IPS-20b (cell line): ENCODE data around the gene MCEMP1.

Experiments
- H3K27ac ChIP-seq: one replicate; pipeline ENCODE4 v1.5.1; 2013; ENCODE audit warnings: low read length
- H3K27me3 ChIP-seq: 2 replicates; pipeline ENCODE4 v1.6.1; 2013; ENCODE audit warnings: mild to moderate bottlenecking, low read length, inconsistent platforms; ENCODE audit not compliant: insufficient read depth
- H3K36me3 ChIP-seq: 2 replicates; pipeline ENCODE4 v1.6.1; 2013; ENCODE audit warnings: low read depth, mild to moderate bottlenecking, inconsistent platforms, low read length, moderate library complexity; ENCODE audit not compliant: insufficient read depth
- H3K4me1 ChIP-seq: 2 replicates; pipeline ENCODE4 v1.6.1; 2013; ENCODE audit warnings: mild to moderate bottlenecking, control low read depth, inconsistent platforms, low read length, moderate library complexity; ENCODE audit not compliant: insufficient read depth
- H3K4me3 ChIP-seq: 2 replicates; pipeline ENCODE4 v1.5.1; 2013; ENCODE audit warnings: mild to moderate bottlenecking, low read length, inconsistent platforms
- H3K9ac ChIP-seq: 2 replicates; pipeline ENCODE4 v1.6.1; 2013; ENCODE audit warnings: low read depth, mild to moderate bottlenecking, inconsistent platforms, low read length, moderate library complexity
- H3K9me3 ChIP-seq: 2 replicates; pipeline ENCODE4 v1.6.1; 2013; ENCODE audit warnings: mild to moderate bottlenecking, low read depth, low read length, inconsistent platforms; ENCODE audit not compliant: insufficient read depth

MCEMP1 gene

GRCh38 chr19:7691497-7691896 is 14.6 kb downstream of the MCEMP1 start:
- no peaks in the 10 kb centered on the region for H3K36me3 ChIP-seq

GRCh38 chr19:7692417-7693088 is 15.7 kb downstream of the MCEMP1 start:
- no peaks in the 10 kb centered on the region for H3K9me3 ChIP-seq
- H3K36me3 ChIP-seq = no peaks in the 10 kb centered on the region
- peaks cover 7% of the 10 kb centered on the region for H3K27me3 ChIP-seq
- no peak overlapping the region for H3K9ac ChIP-seq
- no peaks in the 10 kb centered on the region; the same call in 1 of the 2 replicates for H3K4me1 ChIP-seq
- H3K4me3 ChIP-seq = no peak overlapping the region
- H3K27ac ChIP-seq = no peak overlapping the region

More at GRCh38 chr19:7691497-7691896, 14.6 kb downstream of the MCEMP1 start:
- Histone ChIP-seq H3K9me3 (no peaks in the 10 kb centered on the region), H3K4me1 (no peaks in the 10 kb centered on the region), H3K4me3 (no peak overlapping the region), H3K27ac (no peak overlapping the region), H3K9ac (no peak overlapping the region), H3K27me3 (peaks cover 6% of the 10 kb centered on the region; the same call in 1 of the 2 replicates)

- H3K4me1 ChIP-seq = no peaks in the 10 kb centered on the region; the same call in 1 of the 2 replicates
- no peaks in the 10 kb centered on the region for H3K36me3 ChIP-seq
- no peaks in the 10 kb centered on the region for H3K9me3 ChIP-seq
- H3K4me3 ChIP-seq = no peak overlapping the region
- peaks cover 14% of the 10 kb centered on the region for H3K27me3 ChIP-seq
- no peak overlapping the region for H3K27ac ChIP-seq
- H3K9ac ChIP-seq = no peak overlapping the region
Measured at GRCh38 chr19:7694499-7694898, 17.6 kb downstream of the MCEMP1 start.

GRCh38 chr19:7697721-7698287 is 20.9 kb downstream of the MCEMP1 start:
- no peaks in the 10 kb centered on the region for H3K9me3 ChIP-seq
- H3K27ac ChIP-seq = no peak overlapping the region
- H3K27me3 ChIP-seq = peaks cover 8% of the 10 kb centered on the region
- H3K36me3 ChIP-seq = no peaks in the 10 kb centered on the region
- no peak overlapping the region for H3K9ac ChIP-seq
- no peak overlapping the region for H3K4me3 ChIP-seq
- no peaks in the 10 kb centered on the region; the same call in 1 of the 2 replicates for H3K4me1 ChIP-seq

GRCh38 chr19:7698583-7698982 is 21.7 kb downstream of the MCEMP1 start:
- Histone ChIP-seq H3K9ac (no peak overlapping the region), H3K4me3 (no peak overlapping the region), H3K27me3 (peaks cover 8% of the 10 kb centered on the region), H3K9me3 (no peaks in the 10 kb centered on the region), H3K4me1 (no peaks in the 10 kb centered on the region; the same call in 1 of the 2 replicates), H3K27ac (no peak overlapping the region), H3K36me3 (no peaks in the 10 kb centered on the region)

GRCh38 chr19:7699003-7699402 is 22.1 kb downstream of the MCEMP1 start:
- H3K4me3 ChIP-seq = no peak overlapping the region
- peaks cover 8% of the 10 kb centered on the region for H3K27me3 ChIP-seq
- no peak overlapping the region for H3K9ac ChIP-seq

GRCh38 chr19:7699417-7700401 is 22.8 kb downstream of the MCEMP1 start:
- no peak overlapping the region for H3K27ac ChIP-seq
- H3K9ac ChIP-seq = no peak overlapping the region

More at GRCh38 chr19:7699003-7699402, 22.1 kb downstream of the MCEMP1 start:
- no peaks in the 10 kb centered on the region; the same call in 1 of the 2 replicates for H3K4me1 ChIP-seq
- no peak overlapping the region for H3K27ac ChIP-seq
- H3K36me3 ChIP-seq = no peaks in the 10 kb centered on the region
- no peaks in the 10 kb centered on the region for H3K9me3 ChIP-seq

GRCh38 chr19:7701049-7701653 is 24.3 kb downstream of the MCEMP1 start:
- no peaks in the 10 kb centered on the region for H3K36me3 ChIP-seq
- no peaks in the 10 kb centered on the region for H3K9me3 ChIP-seq
- no peak overlapping the region for H3K27ac ChIP-seq
- no peaks in the 10 kb centered on the region; the same call in 1 of the 2 replicates for H3K4me1 ChIP-seq
- H3K9ac ChIP-seq = no peak overlapping the region
- H3K27me3 ChIP-seq = peaks cover 8% of the 10 kb centered on the region
- H3K4me3 ChIP-seq = no peak overlapping the region

More at GRCh38 chr19:7699417-7700401, 22.8 kb downstream of the MCEMP1 start:
- Histone ChIP-seq H3K36me3 (no peaks in the 10 kb centered on the region), H3K4me1 (no peaks in the 10 kb centered on the region; the same call in 1 of the 2 replicates), H3K27me3 (peaks cover 8% of the 10 kb centered on the region), H3K9me3 (no peaks in the 10 kb centered on the region), H3K4me3 (no peak overlapping the region)

- no peaks in the 10 kb centered on the region for H3K36me3 ChIP-seq
- no peaks in the 10 kb centered on the region for H3K9me3 ChIP-seq
- H3K27ac ChIP-seq = no peak within 1 kb of the TSS
- no peak within 1 kb of the TSS for H3K9ac ChIP-seq
- H3K27me3 ChIP-seq = peaks cover 8% of the 10 kb centered on the region
- H3K4me3 ChIP-seq = no peak within 1 kb of the TSS
- no peaks in the 10 kb centered on the region; the same call in 1 of the 2 replicates for H3K4me1 ChIP-seq
Measured at GRCh38 chr19:7701654-7702457, 25.0 kb downstream of the MCEMP1 start, which contains the start of gene FCER2. Gene FCER2, minus strand, starts transcription at chr19:7702131. Its CDS starts 2,371 bp downstream, at chr19:7699760.

GRCh38 chr19:7703332-7703731 is 26.4 kb downstream of the MCEMP1 start:
- Histone ChIP-seq H3K9me3 (no peaks in the 10 kb centered on the region), H3K36me3 (no peaks in the 10 kb centered on the region), H3K27me3 (no peaks in the 10 kb centered on the region), H3K4me3 (no peak overlapping the region), H3K27ac (no peak overlapping the region), H3K9ac (no peak overlapping the region), H3K4me1 (no peaks in the 10 kb centered on the region)
